DND-41 (cell line): ENCODE data around the gene MACROD2.

Experiments
- EZH2 ChIP-seq: IDR thresholded peaks from 3 replicates; pipeline ENCODE4 v1.6.1; 2012; ENCODE audit warnings: borderline replicate concordance, low read depth, mild to moderate bottlenecking, moderate library complexity, low read length, inconsistent platforms; ENCODE audit not compliant: severe bottlenecking
- TF ChIP-seq, protein P1 (sequence below): IDR thresholded peaks from 2 replicates; pipeline ENCODE4 v1.5.1; 2012; ENCODE audit warnings: borderline replicate concordance, low read length, moderate library complexity, mild to moderate bottlenecking; ENCODE audit not compliant: poor library complexity, severe bottlenecking; ENCODE audit errors: extremely low read depth

GRCh38 chr20:14098261-14098660 lies 102.9 kb downstream of the MACROD2 start:
- no peak for TF ChIP-seq EZH2
- TF ChIP-seq, protein P1, sequence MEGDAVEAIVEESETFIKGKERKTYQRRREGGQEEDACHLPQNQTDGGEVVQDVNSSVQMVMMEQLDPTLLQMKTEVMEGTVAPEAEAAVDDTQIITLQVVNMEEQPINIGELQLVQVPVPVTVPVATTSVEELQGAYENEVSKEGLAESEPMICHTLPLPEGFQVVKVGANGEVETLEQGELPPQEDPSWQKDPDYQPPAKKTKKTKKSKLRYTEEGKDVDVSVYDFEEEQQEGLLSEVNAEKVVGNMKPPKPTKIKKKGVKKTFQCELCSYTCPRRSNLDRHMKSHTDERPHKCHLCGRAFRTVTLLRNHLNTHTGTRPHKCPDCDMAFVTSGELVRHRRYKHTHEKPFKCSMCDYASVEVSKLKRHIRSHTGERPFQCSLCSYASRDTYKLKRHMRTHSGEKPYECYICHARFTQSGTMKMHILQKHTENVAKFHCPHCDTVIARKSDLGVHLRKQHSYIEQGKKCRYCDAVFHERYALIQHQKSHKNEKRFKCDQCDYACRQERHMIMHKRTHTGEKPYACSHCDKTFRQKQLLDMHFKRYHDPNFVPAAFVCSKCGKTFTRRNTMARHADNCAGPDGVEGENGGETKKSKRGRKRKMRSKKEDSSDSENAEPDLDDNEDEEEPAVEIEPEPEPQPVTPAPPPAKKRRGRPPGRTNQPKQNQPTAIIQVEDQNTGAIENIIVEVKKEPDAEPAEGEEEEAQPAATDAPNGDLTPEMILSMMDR: no peak
